Subcutaneous adipose tissue (tissue), 4 donors: ENCODE data around the gene SPTSSB. TPM values are rescaled to one million over a fixed set of nuclear protein-coding genes. Genes with fewer than 3 reads are reported as not detected.

Source experiments
- total RNA-seq, 4 donors: library from RNA; depleted of rRNA; stranded (reverse); fragments of >200 nt; gene quantifications; one replicate each; pipeline ENCODE4 v1.1.0, GENCODE V29; 2016
- TF ChIP-seq, protein P1 (sequence below): fragments of 450-650 bp; IDR thresholded peaks from one replicate; pipeline ENCODE4 v1.5.1; 2016; ENCODE audit warnings: low read depth, mild to moderate bottlenecking, control low read depth, antibody characterized with exemption, moderate library complexity

The SPTSSB gene
- total RNA-seq, 4 donors from 2014 or later: 0.51 TPM; not detected in 3

GRCh38 chr3:161348796-161349400, 22.4 kb downstream of the SPTSSB start:
- TF ChIP-seq, protein P1, sequence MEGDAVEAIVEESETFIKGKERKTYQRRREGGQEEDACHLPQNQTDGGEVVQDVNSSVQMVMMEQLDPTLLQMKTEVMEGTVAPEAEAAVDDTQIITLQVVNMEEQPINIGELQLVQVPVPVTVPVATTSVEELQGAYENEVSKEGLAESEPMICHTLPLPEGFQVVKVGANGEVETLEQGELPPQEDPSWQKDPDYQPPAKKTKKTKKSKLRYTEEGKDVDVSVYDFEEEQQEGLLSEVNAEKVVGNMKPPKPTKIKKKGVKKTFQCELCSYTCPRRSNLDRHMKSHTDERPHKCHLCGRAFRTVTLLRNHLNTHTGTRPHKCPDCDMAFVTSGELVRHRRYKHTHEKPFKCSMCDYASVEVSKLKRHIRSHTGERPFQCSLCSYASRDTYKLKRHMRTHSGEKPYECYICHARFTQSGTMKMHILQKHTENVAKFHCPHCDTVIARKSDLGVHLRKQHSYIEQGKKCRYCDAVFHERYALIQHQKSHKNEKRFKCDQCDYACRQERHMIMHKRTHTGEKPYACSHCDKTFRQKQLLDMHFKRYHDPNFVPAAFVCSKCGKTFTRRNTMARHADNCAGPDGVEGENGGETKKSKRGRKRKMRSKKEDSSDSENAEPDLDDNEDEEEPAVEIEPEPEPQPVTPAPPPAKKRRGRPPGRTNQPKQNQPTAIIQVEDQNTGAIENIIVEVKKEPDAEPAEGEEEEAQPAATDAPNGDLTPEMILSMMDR: no peak

DNA sequence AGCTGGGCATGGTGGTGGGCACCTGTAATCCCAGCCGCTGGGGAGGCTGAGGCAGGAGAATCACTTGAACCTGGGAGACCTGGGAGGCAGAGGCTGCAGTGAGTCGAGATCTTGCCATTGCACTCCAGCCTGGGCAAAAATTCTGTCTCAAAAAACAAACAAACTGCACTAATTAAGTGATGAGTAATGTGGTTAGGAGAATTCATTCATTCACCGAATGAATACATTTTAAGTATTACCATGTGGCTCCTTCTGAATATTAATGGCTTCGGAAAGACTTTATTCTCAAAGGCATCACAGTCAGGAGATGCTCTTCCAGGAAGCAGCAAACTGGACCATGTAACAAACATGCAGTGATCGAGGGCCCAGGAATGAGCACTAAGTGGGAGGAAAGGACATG, 23.6 kb downstream of the SPTSSB start:
- TF ChIP-seq, protein P1: no peak

- TF ChIP-seq, protein P1: no peak
Measured at GRCh38 chr3:161345023-161345422, 26.3 kb downstream of the SPTSSB start.

GRCh38 chr3:161343986-161344385, 27.3 kb downstream of the SPTSSB start:
- TF ChIP-seq, protein P1: no peak

GRCh38 chr3:161343540-161343939, 27.8 kb downstream of the SPTSSB start:
- TF ChIP-seq, protein P1: no peak

DNA sequence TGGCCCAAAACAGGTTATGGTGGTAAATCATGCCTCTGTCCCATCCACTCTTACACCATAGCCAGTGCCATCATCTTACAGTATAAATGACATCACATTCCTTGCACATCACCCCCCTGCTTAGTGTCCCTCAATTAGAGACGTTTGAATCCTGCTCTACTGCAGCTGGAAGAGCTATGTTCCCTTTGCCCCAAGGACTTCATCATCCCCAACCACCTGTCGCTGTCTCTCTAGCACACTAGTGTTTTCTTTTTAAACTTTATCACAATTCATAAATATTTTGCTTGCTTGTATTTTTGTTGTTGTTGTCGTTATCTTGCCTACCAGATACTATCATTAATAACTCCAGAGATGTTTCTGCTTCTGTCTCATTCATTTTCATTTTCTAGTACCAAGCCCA, 28.7 kb downstream of the SPTSSB start:
- TF ChIP-seq, protein P1: no peak

- TF ChIP-seq, protein P1: no peak
Measured at GRCh38 chr3:161339517-161340500, 31.5 kb downstream of the SPTSSB start.
